ENCODE data around the gene ARHGAP30.

DNA sequence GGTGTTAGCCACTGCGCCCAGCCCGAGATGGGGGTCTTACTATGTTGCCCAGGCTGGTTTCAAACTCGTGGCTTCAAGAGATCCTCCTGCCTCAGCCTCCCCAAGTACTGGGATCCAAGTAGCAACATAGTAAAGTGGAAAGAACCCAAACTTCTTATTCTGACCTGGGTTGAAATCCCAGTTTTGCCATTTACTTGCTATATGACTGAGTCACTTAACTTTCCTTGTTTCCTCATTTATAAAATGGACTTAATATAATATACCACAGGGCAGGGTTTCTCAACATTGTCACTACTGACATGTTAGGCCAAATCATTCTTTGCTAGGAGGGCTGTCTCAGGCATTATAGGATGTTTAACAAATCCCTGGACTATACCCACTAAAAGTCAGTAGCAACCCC is 41.4 kb upstream of the ARHGAP30 start:
- TF ChIP-seq, protein P1, sequence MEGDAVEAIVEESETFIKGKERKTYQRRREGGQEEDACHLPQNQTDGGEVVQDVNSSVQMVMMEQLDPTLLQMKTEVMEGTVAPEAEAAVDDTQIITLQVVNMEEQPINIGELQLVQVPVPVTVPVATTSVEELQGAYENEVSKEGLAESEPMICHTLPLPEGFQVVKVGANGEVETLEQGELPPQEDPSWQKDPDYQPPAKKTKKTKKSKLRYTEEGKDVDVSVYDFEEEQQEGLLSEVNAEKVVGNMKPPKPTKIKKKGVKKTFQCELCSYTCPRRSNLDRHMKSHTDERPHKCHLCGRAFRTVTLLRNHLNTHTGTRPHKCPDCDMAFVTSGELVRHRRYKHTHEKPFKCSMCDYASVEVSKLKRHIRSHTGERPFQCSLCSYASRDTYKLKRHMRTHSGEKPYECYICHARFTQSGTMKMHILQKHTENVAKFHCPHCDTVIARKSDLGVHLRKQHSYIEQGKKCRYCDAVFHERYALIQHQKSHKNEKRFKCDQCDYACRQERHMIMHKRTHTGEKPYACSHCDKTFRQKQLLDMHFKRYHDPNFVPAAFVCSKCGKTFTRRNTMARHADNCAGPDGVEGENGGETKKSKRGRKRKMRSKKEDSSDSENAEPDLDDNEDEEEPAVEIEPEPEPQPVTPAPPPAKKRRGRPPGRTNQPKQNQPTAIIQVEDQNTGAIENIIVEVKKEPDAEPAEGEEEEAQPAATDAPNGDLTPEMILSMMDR (conservative IDR thresholded peaks at IDR 0.05 in 1 of 2, IDR thresholded peaks at IDR 0.05 in 1 of 2; ENCODE audit: low read depth in 1 of 2, low read length in 2 of 2), result no peak
- TF ChIP-seq EZH2 (IDR thresholded peaks at IDR 0.05; ENCODE audit: low read length, missing control alignments), result no peak

All from fibroblast of lung (primary cell).